ENCODE measurements around the gene KCMF1.

DNA sequence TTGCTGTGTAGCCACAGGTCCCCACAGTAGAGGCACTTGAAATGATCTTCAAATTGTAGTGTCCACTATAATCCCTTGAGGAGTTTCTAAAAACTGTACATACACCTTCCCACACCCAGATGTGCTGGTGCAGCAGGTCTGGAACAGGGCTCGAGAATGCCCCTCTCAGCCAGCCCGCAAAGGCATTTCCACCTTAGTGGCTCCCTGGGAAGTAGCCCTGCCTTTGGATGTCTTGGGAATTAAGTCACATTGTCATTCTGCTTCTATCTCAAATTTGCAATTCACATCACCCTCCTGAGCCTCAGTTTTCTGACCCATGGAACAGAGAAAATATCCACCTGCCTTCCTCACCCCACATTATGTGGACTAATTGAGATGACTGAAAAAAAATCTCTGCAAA, 118.0 kb downstream of the KCMF1 start:
- TF ChIP-seq EP300 (IDR thresholded peaks at IDR 0.05) (no peak), POLR2A (IDR thresholded peaks at IDR 0.05) (no peak)
